H1 (cell line): Measurements from ENCODE around the gene RCC1. TPM values are rescaled to one million over a fixed set of nuclear protein-coding genes. Genes with fewer than 3 reads are reported as not detected.

Experiments
- CTCF ChIA-PET: fragments of 300-600 bp; sonication (Branson Sonifier 250); formaldehyde crosslinking; loops from one replicate; lab custom pipeline; 2021; ENCODE audit not compliant: partially characterized antibody; lab: Charles Lee
- POLR2A ChIA-PET: fragments of 300-600 bp; sonication (Branson Sonifier 250); formaldehyde crosslinking; loops from one replicate; lab custom pipeline; 2021; ENCODE audit warnings: inconsistent platforms; ENCODE audit not compliant: partially characterized antibody; lab: Charles Lee
- DNase-seq, 2 experiments: peaks; one replicate each; pipeline versions ENCODE4 v3.0.0 to v3.0.0-alpha.2; 2010 to 2022; ENCODE audit warnings: low spot score in 2 of 2, low read depth in 1 of 2, mixed read lengths in 1 of 2
- FAIRE-seq: peaks from 2 replicates; lab custom pipeline; 2011; peaks lifted over from hg19 to GRCh38; lab: Jason Lieb, UNC
- H2AFZ ChIP-seq: 2 replicates; pipeline ENCODE4 v1.8.1; 2012; ENCODE audit warnings: low read length, inconsistent platforms
- H2AK5ac ChIP-seq: 2 replicates; pipeline ENCODE4 v1.6.1; 2013; ENCODE audit warnings: low read depth, low read length
- H2BK120ac ChIP-seq: replicated peaks from 2 replicates; pipeline ENCODE3; 2013; ENCODE audit warnings: low read depth, low read length, inconsistent platforms
- H2BK12ac ChIP-seq: 2 replicates; pipeline ENCODE4 v1.6.1; 2013; ENCODE audit warnings: low read depth, low read length
- H2BK15ac ChIP-seq: 2 replicates; pipeline ENCODE4 v1.6.1; 2013; ENCODE audit warnings: low read length
- H2BK20ac ChIP-seq: 2 replicates; pipeline ENCODE4 v1.6.1; 2013; ENCODE audit warnings: low read length
- H2BK5ac ChIP-seq: 2 replicates; pipeline ENCODE4 v1.6.1; 2013; ENCODE audit warnings: low read depth, low read length
- H3K14ac ChIP-seq: 2 replicates; pipeline ENCODE4 v1.6.1; 2013; ENCODE audit warnings: inconsistent platforms; ENCODE audit not compliant: insufficient read length
- H3K18ac ChIP-seq: 2 replicates; pipeline ENCODE4 v1.6.1; 2013; ENCODE audit warnings: low read length; ENCODE audit errors: extremely low read depth
- H3K23ac ChIP-seq: 2 replicates; pipeline ENCODE4 v1.6.1; 2013; ENCODE audit warnings: inconsistent platforms; ENCODE audit not compliant: insufficient read length
- H3K23me2 ChIP-seq: 2 replicates; pipeline ENCODE4 v1.6.1; 2013; ENCODE audit warnings: low read depth, low read length
- H3K27ac ChIP-seq: 2 replicates; pipeline ENCODE4 v1.6.1; 2011; ENCODE audit warnings: low read depth, low read length, inconsistent platforms
- H3K27me3 ChIP-seq, 4 experiments: replicated peaks in 1 of 4; 1 replicate in 1 of 4; 2 replicates in 3 of 4; pipeline versions ENCODE4 v1.6.1 to v1.8.1; 2011 to 2013; ENCODE audit warnings: low read length in 3 of 4, mild to moderate bottlenecking in 3 of 4, inconsistent platforms in 2 of 4, mixed read lengths in 2 of 4, moderate library complexity in 1 of 4; ENCODE audit not compliant: control insufficient read depth in 3 of 4, insufficient read depth in 3 of 4; ENCODE audit errors: extremely low read depth in 1 of 4
- H3K36me3 ChIP-seq, 4 experiments: 2 replicates each; pipeline versions ENCODE4 v1.6.1 to v1.8.1; 2011 to 2013; ENCODE audit warnings: mild to moderate bottlenecking in 4 of 4, low read length in 3 of 4, moderate library complexity in 2 of 4, control low read depth in 1 of 4, inconsistent platforms in 1 of 4; ENCODE audit not compliant: insufficient read depth in 4 of 4, control insufficient read depth in 2 of 4
- H3K4ac ChIP-seq: replicated peaks from 2 replicates; pipeline ENCODE3; 2013; ENCODE audit warnings: low read length, low read depth, mixed read lengths, inconsistent platforms; ENCODE audit not compliant: insufficient read length
- H3K4me1 ChIP-seq, 4 experiments: replicated peaks in 1 of 4; 1 replicate in 1 of 4; 2 replicates in 3 of 4; pipeline versions ENCODE4 v1.6.1 to v1.8.1; 2011 to 2013; ENCODE audit warnings: low read length in 3 of 4, inconsistent platforms in 2 of 4, mixed read lengths in 1 of 4; ENCODE audit not compliant: insufficient read depth in 4 of 4, control insufficient read depth in 3 of 4
- H3K4me2 ChIP-seq, 2 experiments: 2 replicates each; pipeline versions ENCODE4 v1.6.1 to v1.8.1; 2011 to 2013; ENCODE audit warnings: low read depth in 2 of 2, low read length in 2 of 2, control low read depth in 1 of 2, inconsistent platforms in 1 of 2, mild to moderate bottlenecking in 1 of 2; ENCODE audit not compliant: insufficient read depth in 1 of 2
- H3K4me3 ChIP-seq, 4 experiments: fragments of 200-600, 300-600 bp in 1 of 4; sonication (generic), shearing (Covaris generic), sonication (Bioruptor Twin) in 1 of 4; 2 replicates each; pipeline versions ENCODE4 v1.5.1 to v1.8.1; 2011 to 2016; ENCODE audit warnings: low read length in 4 of 4, low read depth in 3 of 4, control low read depth in 2 of 4, inconsistent platforms in 2 of 4, mild to moderate bottlenecking in 2 of 4, mixed read lengths in 1 of 4, moderate library complexity in 1 of 4; ENCODE audit not compliant: insufficient read depth in 2 of 4; ENCODE audit errors: extremely low read depth in 1 of 4
- H3K56ac ChIP-seq: replicated peaks from 2 replicates; pipeline ENCODE3; 2013; ENCODE audit warnings: low read depth, mild to moderate bottlenecking, mixed read lengths, low read length, inconsistent platforms; ENCODE audit not compliant: insufficient read length
- H3K79me1 ChIP-seq: 2 replicates; pipeline ENCODE4 v1.6.1; 2013; ENCODE audit warnings: low read depth, low read length, control low read depth
- H3K79me2 ChIP-seq, 2 experiments: 2 replicates each; pipeline versions ENCODE4 v1.6.1 to v1.8.1; 2012 to 2013; ENCODE audit warnings: low read length in 2 of 2, mild to moderate bottlenecking in 2 of 2, inconsistent platforms in 1 of 2; ENCODE audit not compliant: insufficient read depth in 2 of 2, control insufficient read depth in 1 of 2
- H3K9ac ChIP-seq, 4 experiments: replicated peaks in 1 of 4; 1 replicate in 1 of 4; 2 replicates in 3 of 4; pipeline versions ENCODE4 v1.6.1 to v1.8.1; 2011 to 2013; ENCODE audit warnings: low read depth in 3 of 4, low read length in 3 of 4, control low read depth in 2 of 4, mild to moderate bottlenecking in 2 of 4, moderate library complexity in 2 of 4, inconsistent platforms in 1 of 4; ENCODE audit errors: extremely low read depth in 1 of 4
- H3K9me3 ChIP-seq, 2 experiments: 2 replicates each; pipeline versions ENCODE4 v1.6.1 to v1.8.1; 2012 to 2013; ENCODE audit warnings: mild to moderate bottlenecking in 2 of 2, moderate library complexity in 2 of 2, control low read depth in 1 of 2, inconsistent platforms in 1 of 2, low read depth in 1 of 2, low read length in 1 of 2, mixed read lengths in 1 of 2; ENCODE audit not compliant: insufficient read depth in 2 of 2
- H4K20me1 ChIP-seq, 2 experiments: replicated peaks in 1 of 2; 2 replicates each; pipeline versions ENCODE3 to v1.8.1; 2011 to 2013; ENCODE audit warnings: inconsistent platforms in 2 of 2, low read length in 2 of 2, mild to moderate bottlenecking in 1 of 2; ENCODE audit not compliant: insufficient read depth in 2 of 2, control insufficient read depth in 1 of 2
- H4K5ac ChIP-seq: 2 replicates; pipeline ENCODE4 v1.6.1; 2013; ENCODE audit warnings: low read length, low read depth, mixed read lengths, inconsistent platforms; ENCODE audit not compliant: insufficient read length
- H4K8ac ChIP-seq: 2 replicates; pipeline ENCODE4 v1.8.0; 2013; ENCODE audit warnings: mild to moderate bottlenecking, moderate library complexity, low read length, inconsistent platforms; ENCODE audit not compliant: insufficient read depth; ENCODE audit errors: extremely low read depth
- H4K91ac ChIP-seq: replicated peaks from 2 replicates; pipeline ENCODE3; 2013; ENCODE audit warnings: low read length, mixed read lengths, inconsistent platforms; ENCODE audit not compliant: insufficient read length
- ATF2 ChIP-seq: IDR thresholded peaks from 2 replicates; pipeline ENCODE4 v1.6.1; 2012; ENCODE audit warnings: low read length, inconsistent platforms
- BCL11A ChIP-seq, 2 experiments: IDR thresholded peaks; one replicate each; pipeline ENCODE4 v1.6.1; 2011; ENCODE audit warnings: low read depth in 2 of 2, low read length in 2 of 2, mild to moderate bottlenecking in 2 of 2
- EGR1 ChIP-seq: IDR thresholded peaks from 2 replicates; pipeline ENCODE4 v1.6.1; 2011; ENCODE audit warnings: low read depth, low read length, borderline replicate concordance
- SUZ12 ChIP-seq: fragments of 200-600 bp; sonication (generic); IDR thresholded peaks from 2 replicates; pipeline ENCODE4 v1.6.1; 2012; ENCODE audit warnings: mild to moderate bottlenecking, inconsistent platforms, low read length, moderate library complexity, mixed read lengths
- WGBS, 2 experiments: shearing (Covaris generic) in 1 of 2; methylation state at CpG; one replicate each; pipeline versions ENCODE4 v1.1.6 to v1.1.7; 2013 to 2015; ENCODE audit warnings: low lambda C conversion rate in 2 of 2, mixed read lengths in 2 of 2, inconsistent platforms in 1 of 2, low coverage in 1 of 2, missing lambda C conversion rate in 1 of 2; ENCODE audit not compliant: insufficient replicate concordance in 2 of 2, insufficient coverage in 1 of 2, insufficient read length in 1 of 2; ENCODE audit errors: extremely low coverage in 1 of 2, missing lambda C conversion rate in 1 of 2; 5-methylcytosine and 5-hydroxymethylcytosine counted together
- polyA plus RNA-seq, 7 experiments: library from polyadenylated mRNA; depleted of rRNA in 3 of 7; stranded (reverse) in 5 of 7; unstranded in 2 of 7; fragments of >200 nt in 5 of 7; fragments of 200-250 nt in 2 of 7; gene quantifications; 1 replicate in 5 of 7; 2 replicates in 1 of 7; 4 replicates in 1 of 7; pipeline versions ENCODE4 v1.2.1 to v1.2.3, GENCODE V29; 2011 to 2013; ENCODE audit warnings: missing spikeins in 2 of 7, mixed read lengths in 2 of 7
- total RNA-seq: library from RNA; stranded (reverse); fragmentation: NEBNext Ultra II Directional; extraction: Animal tissue kit (Norgen Biotek cat#: 25700); gene quantifications from 2 replicates; pipeline ENCODE4 v1.2.1, GENCODE V29; 2021

RCC1 gene
- total and polyA plus RNA-seq, 2 of the 8 experiments (the other 6 are each of a cell fraction or from before 2014, with no cell fraction given) = 48.5 to 98.4 TPM

GRCh38 chr1:28516518-28516956 is 10.7 kb downstream of the RCC1 start:
- no peak overlapping the region for H2BK15ac ChIP-seq
- H4K91ac ChIP-seq = no peak overlapping the region
- H3K4ac ChIP-seq = no peak overlapping the region
- no peak overlapping the region for H3K23ac ChIP-seq
- no peak overlapping the region for H2AK5ac ChIP-seq
- H3K79me1 ChIP-seq = peaks cover 10% of the 10 kb centered on the region
- no peak overlapping the region for H2BK120ac ChIP-seq
- peaks cover 7 to 12% (median 9%) of the 10 kb centered on the region in 4 experiments for H3K4me1 ChIP-seq
- no peaks in the 10 kb centered on the region for H3K9me3 ChIP-seq
- ChIA-PET CTCF (interaction anchor here (1.1 to 8.0 kb wide), 8 partner anchors 36 to 267 kb away, joined by 3 to 59 read pairs (median 5); partner anchors contain the start of gene TRNAU1AP), POLR2A (interaction anchor here (0.5 to 31.3 kb wide), 13 partner anchors 4 to 1333 kb away, joined by 3 to 660 read pairs (median 11); partner anchors contain the start of genes ATP5IF1, RAB42, RCC1 and RNU11)
- DNase-seq (no peak), FAIRE-seq (no peak)
- H2BK12ac ChIP-seq = no peak overlapping the region
- no peak overlapping the region for H4K5ac ChIP-seq
- no peak overlapping the region for H2BK5ac ChIP-seq
- no peaks in the 10 kb centered on the region for H3K27me3 ChIP-seq
- H2AFZ ChIP-seq = no peak overlapping the region
- no peak overlapping the region for H4K8ac ChIP-seq
- H3K18ac ChIP-seq = no peak overlapping the region
- H3K4me2 ChIP-seq = no peak overlapping the region
- peaks cover 7 to 28% of the 10 kb centered on the region in 2 experiments; a peak in 3 of 4 replicates for H3K79me2 ChIP-seq
- no peak overlapping the region for H3K56ac ChIP-seq
- H3K4me3 ChIP-seq = no peak overlapping the region
- no peak overlapping the region for H3K27ac ChIP-seq
- peaks cover 1 to 3% of the 10 kb centered on the region in 2 experiments for H4K20me1 ChIP-seq
- peaks cover 0 to 22% (median 0%) of the 10 kb centered on the region in 4 experiments; a peak in 4 of 8 replicates for H3K36me3 ChIP-seq
- peaks cover 6% of the 10 kb centered on the region for H3K23me2 ChIP-seq
- H3K9ac ChIP-seq = no peak overlapping the region
- H2BK20ac ChIP-seq = no peak overlapping the region
- WGBS, 2 experiments = 73% methylated on average over 1 of the region's 1 CpG; no CpG with 5 or more reads in 1 of the 2 experiments
- H3K14ac ChIP-seq = no peak overlapping the region
- no peak for TF ChIP-seq BCL11A (IDR thresholded peaks at IDR 0.05; ENCODE audit: low read depth in 2 of 2, low read length in 2 of 2)
- no peak for TF ChIP-seq ATF2
- TF ChIP-seq SUZ12 = no peak
- TF ChIP-seq EGR1 = no peak
